ENCODE data around the gene OPCML.

The OPCML gene

GRCh38 chr11:132864811-132865576 lies 667.3 kb downstream of the OPCML start:
- no peak for DNase-seq (ENCODE audit: low read depth in 2 of 2, low spot score in 1 of 2)

DNA sequence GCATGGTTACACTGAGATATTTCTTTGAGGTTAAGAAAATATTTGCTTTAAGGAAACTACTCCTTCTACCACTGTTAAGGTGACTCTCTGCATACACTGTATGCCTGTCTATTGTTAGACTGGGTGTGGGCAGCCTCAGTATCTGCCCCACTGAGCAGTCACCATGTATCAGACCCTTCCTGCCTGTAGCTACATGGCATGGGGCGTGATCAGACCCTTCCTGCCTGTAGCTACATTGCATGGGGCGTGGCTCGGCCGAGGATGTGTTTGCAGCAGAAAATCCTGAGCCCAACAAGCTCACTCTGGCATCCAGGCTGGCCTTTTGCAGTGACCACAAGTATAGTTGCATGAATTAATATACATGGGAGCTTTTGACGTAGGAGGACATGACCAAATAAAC lies 669.4 kb downstream of the OPCML start:
- no peak for DNase-seq (ENCODE audit: low read depth in 2 of 2, low spot score in 1 of 2)

DNA sequence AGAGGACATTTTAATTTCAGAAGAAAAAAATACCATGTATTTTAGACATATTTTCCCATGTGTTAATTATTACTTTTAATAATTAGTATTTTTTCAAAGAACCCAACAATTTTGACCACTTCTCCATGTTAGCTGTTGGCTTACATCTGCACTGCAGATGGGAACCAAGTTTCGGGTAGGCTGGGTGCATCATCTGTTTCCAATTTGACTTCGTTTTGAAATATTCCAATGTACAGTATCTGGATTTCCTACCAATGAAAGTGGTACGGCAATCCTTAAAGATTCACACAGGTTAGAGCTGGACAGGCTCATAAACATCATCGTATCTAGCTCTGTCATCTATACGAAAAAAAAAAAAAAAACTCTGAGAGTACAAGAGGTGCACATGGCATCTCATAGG lies 670.2 kb downstream of the OPCML start:
- DNase-seq (ENCODE audit: low read depth in 2 of 2, low spot score in 1 of 2): no peak

- no peak for DNase-seq (ENCODE audit: low read depth in 2 of 2, low spot score in 1 of 2)
These were observed 673.0 kb downstream of the OPCML start for GRCh38 chr11:132859306-132859705.

- no peak for DNase-seq (ENCODE audit: low read depth in 2 of 2, low spot score in 1 of 2)
These were observed 674.1 kb downstream of the OPCML start for GRCh38 chr11:132858223-132858622.

DNA sequence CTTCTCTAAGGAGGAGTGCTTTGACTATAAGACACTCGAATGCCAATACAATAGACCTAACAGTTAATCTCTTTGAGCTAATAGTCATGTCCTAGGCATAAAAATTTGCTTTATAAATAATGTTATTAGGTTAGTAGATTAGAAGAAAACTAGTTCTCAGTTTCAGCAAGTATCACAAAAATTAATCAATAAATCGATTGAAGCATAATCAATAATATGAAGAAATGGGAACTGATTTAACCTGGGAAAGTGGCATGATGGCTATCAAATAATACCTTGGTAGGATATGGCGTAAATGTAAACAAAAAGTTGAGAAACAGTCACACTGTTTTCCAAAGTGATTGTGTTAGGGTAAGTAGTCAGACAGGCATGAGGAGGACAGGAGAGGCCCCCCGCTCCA lies 676.3 kb downstream of the OPCML start:
- DNase-seq (ENCODE audit: low read depth in 2 of 2, low spot score in 1 of 2): no peak

DNA sequence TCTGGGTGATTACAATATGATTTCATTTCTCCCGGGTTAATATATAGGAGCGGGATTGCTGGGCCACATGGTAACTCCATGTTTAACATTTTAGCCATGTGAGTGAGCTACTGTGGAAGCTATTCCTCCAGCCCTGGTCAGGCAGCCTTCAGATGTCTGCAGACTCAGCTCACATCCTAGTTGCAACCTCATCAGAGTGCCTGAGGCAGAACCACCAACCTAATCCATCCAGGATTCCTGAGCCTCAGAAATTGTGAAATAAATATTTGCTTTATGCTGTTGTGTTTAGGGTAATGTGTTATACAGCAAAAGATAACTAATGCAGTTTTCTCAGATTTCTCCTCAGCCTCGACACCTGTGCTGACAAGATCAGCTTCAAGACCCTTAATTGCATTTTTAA lies 676.8 kb downstream of the OPCML start:
- no peak for DNase-seq (ENCODE audit: low read depth in 2 of 2, low spot score in 1 of 2)

DNA sequence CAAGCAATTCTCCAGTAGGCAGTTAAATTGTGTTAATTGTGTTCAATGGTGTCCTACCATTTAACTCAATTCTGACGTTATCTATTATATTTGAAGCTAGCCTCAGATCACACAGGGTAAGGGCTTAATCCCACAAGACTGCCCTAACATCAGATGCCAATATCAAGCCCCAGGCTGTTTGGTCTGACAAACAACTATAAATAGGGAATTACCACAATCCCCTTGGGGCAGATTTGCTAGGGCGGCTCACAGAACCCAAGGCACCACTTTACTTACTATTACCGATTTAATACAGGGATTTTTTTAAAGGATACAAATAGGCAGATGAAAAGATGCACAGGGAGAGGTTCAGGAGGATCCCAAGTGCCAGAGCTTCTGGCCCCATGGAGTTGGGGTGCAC lies 678.4 kb downstream of the OPCML start:
- no peak for DNase-seq (ENCODE audit: low read depth in 2 of 2, low spot score in 1 of 2)

GRCh38 chr11:132852361-132852760 lies 679.9 kb downstream of the OPCML start:
- DNase-seq (ENCODE audit: low read depth in 2 of 2, low spot score in 1 of 2): no peak

DNA sequence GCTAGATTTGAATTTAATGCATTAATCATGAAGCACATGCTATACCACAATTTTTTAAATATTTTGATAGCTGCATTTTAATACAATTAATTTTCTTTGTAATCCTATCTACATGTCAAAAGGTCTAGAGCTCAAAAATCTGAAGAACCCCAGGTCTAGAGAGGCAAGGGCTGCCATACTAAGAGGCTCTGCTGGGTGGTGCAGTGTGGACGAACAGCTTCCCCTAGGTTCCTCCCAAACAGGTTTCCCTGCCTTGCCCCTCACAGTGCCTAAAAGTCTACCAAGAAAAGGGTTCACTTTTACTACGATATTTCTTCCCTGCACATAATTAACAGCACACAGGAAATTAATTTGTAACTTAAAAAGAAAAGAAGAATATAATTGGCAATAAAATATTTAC lies 681.1 kb downstream of the OPCML start:
- no peak for DNase-seq (ENCODE audit: low read depth in 2 of 2, low spot score in 1 of 2)

DNA sequence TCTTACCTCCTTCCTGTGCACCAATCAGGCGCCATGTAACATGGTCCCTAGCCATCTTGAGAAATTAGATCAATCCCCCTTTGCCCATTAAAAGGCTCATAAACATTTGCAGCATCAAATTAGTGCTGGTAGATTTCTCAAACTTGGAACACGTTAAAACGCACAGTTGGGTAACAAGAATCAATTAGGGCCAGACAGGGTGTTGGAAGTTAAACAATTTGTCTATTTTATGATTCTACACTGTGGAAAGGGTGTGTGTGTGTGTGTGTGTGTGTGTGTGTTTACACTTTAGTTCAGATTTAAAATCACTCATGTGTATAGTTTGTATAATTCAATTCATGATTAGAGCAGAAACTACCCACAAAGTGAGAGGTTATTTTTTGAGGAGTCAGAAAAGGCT lies 682.0 kb downstream of the OPCML start:
- no peak for DNase-seq (ENCODE audit: low read depth in 2 of 2, low spot score in 1 of 2)

GRCh38 chr11:132848336-132848735 lies 684.0 kb downstream of the OPCML start:
- no peak for DNase-seq (ENCODE audit: low read depth in 2 of 2, low spot score in 1 of 2)

- DNase-seq (ENCODE audit: low read depth in 2 of 2, low spot score in 1 of 2): no peak
These were observed 686.2 kb downstream of the OPCML start for GRCh38 chr11:132846075-132846474.

- no peak for DNase-seq (ENCODE audit: low read depth in 2 of 2, low spot score in 1 of 2)
These were observed 687.2 kb downstream of the OPCML start for GRCh38 chr11:132844956-132845696.

DNA sequence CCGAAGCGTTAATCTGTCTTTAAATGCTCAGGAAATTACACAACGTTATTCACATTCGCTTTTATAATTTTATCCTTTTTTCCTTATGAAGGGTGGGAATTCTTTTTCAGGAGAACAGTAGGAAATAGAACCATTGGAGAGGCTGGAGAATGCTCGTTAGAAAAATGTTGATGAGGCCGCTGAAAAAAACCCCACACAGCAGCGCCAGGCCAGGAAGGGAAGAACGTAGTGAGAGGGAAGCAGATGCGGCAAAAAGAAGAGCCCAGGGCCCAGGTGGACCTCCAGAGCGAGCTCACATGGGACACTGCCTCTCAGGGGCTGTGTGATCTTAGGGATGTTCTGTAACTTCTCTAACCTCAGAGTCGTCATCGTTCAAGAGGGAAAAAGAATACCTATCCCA lies 691.6 kb downstream of the OPCML start:
- no peak for DNase-seq (ENCODE audit: low read depth in 2 of 2, low spot score in 1 of 2)

DNA sequence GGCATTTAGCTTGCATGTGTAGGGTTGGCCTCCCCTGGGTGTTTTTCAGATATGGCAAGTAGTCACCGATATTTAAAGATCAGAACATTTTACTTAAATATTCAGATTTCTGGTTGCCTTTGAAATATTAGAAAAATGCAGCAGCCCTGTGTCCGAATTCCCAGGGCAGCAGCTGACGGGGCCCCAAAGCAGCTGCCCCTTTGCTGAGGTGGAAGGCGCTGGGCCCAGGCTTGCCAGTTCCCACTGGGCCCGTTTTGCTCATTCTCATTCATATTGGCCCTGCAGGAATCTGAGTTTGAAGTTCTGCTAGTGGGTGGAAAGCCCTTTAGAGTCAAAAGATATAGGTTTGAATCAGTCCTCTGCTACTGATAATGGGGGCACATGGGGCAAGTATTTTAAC lies 692.1 kb downstream of the OPCML start:
- DNase-seq (ENCODE audit: low read depth in 2 of 2, low spot score in 1 of 2): no peak

DNA sequence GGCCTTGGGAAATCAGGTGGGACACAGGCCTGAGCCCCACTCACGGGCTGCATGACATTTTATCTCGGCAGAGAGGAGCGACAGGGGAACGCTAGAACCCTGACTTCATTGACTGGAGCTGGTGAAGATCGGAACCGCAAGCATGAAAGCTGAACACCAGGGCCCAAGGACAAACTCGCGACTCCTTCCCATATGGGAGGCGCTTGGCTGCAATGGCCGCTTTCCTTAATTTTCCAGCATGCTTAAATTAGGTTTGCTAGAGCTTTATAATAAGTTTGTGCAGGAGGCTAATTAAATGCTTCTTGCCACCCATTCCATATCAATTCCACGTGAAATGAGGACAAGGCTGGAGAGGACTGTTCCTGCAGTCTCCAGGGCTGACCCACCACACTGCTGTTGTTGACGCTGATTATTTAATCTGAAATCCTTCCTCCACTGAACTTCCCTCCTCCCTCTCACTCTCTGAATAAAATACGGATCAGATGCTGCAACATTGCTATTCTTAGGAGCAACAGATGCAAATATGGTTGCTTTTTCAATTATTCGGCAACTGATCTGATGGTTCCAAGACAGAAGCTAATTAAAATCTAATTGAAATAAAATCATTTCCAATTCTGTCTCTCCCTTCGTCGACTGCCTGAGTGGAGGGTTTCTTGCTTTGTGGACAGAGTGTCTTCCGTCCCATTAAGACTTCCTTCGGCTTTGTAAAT lies 692.9 kb downstream of the OPCML start:
- DNase-seq (ENCODE audit: low read depth in 2 of 2, low spot score in 1 of 2): no peak

DNA sequence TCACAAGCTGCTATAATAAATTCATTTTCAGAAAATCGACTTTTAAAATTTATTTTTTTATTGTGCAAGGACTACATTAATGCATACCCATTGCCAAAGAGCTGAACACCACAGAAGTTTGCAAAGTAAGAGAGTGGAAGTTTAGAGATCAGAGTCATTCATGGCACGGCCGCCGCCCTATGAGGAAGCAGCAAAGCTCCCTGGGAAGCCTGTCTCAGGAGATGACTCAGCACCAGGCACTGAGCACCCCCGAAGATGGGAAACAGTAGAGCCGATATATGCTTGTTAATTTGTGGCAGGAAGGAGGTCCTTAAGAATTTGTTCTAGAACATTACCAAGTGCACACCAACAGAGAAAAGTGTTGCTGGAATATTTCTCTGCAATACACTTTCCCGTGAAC lies 693.7 kb downstream of the OPCML start:
- DNase-seq (ENCODE audit: low read depth in 2 of 2, low spot score in 1 of 2): no peak

DNA sequence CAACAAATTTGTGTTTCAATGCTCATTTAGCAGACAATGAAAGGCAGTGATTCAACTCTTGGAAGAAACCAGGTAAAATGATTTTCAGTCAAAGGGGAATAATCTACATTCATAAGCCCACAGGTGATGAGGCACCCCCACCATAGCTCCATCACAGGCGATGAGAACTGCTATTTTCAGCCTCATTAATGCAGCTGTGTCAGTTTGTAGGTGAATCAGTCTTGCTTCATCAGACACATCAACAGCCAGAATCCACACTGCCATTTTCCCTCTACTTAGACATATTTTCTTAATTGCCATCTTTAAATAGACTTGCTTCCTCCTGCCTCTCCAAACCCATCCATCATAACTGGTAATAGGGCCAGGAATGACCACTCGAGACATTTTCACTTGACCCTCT lies 701.0 kb downstream of the OPCML start:
- DNase-seq (ENCODE audit: low read depth in 2 of 2, low spot score in 1 of 2): no peak

- DNase-seq (ENCODE audit: low read depth in 2 of 2, low spot score in 1 of 2): no peak
These were observed 707.7 kb downstream of the OPCML start for GRCh38 chr11:132824642-132825041.

DNA sequence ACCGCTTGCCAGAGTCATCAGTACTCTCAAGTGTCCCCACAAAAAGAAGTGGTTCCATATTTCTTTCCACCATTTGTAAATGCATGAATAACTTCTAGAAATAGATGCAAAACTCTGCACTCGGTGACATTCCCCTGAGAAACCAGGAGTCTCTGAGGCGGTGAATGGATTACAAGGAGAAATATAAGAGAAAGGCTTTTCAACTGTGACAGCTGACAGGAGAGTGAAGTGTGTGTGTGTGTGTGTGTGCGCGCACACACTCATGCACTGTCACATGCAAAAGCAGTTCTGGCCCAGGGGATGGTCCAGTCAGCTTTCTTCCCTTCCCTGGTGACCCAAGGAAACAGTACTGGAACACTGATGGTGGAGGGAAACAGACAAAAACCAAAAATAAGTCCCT lies 710.0 kb downstream of the OPCML start:
- DNase-seq (ENCODE audit: low read depth in 2 of 2, low spot score in 1 of 2): no peak

- DNase-seq (ENCODE audit: low read depth in 2 of 2, low spot score in 1 of 2): no peak
These were observed 710.8 kb downstream of the OPCML start for GRCh38 chr11:132821499-132821898.

Data from stimulated activated CD8-positive, alpha-beta memory T cell treated with anti-CD3 and anti-CD28 coated beads, Interleukin-4, amount 100 ng/mL, for 1 hour (primary cell).